OCI-LY7 (cell line): ENCODE results near the gene CDCA4. TPM values are rescaled to one million over a fixed set of nuclear protein-coding genes. Genes with fewer than 3 reads are reported as not detected.

Experiments
- BruUV-seq: library from RNA; stranded (reverse); fragments of 400-500 nt; replicated peaks from 2 replicates; lab custom pipeline; 2021; lab: Mats Ljungman, UMichigan
- CTCF ChIA-PET: fragments of 300-600 bp; sonication (Branson Sonifier 250); formaldehyde crosslinking; loops from one replicate; lab custom pipeline; 2022; ENCODE audit warnings: antibody characterized with exemption; ENCODE audit not compliant: unreplicated experiment; lab: Charles Lee
- POLR2A ChIA-PET: fragments of 300-600 bp; sonication (Branson Sonifier 250); formaldehyde crosslinking; loops from one replicate; lab custom pipeline; 2022; ENCODE audit warnings: antibody characterized with exemption; lab: Charles Lee
- DNase-seq: peaks from one replicate; pipeline ENCODE4 v3.0.0-alpha.2; 2015; ENCODE audit warnings: low spot score
- H2AFZ ChIP-seq: fragments of 200-600 bp; sonication (generic), shearing (Covaris generic); 2 replicates; pipeline ENCODE4 v1.6.1; 2014; ENCODE audit warnings: mild to moderate bottlenecking, antibody characterized with exemption, low read length, moderate library complexity
- H3K27ac ChIP-seq: fragments of 200-600 bp; sonication (generic); 2 replicates; pipeline ENCODE4 v1.5.1; 2014; ENCODE audit warnings: mixed run types, low read depth, mild to moderate bottlenecking, moderate library complexity, low read length, inconsistent platforms; ENCODE audit not compliant: poor library complexity, severe bottlenecking
- H3K36me3 ChIP-seq: fragments of 200-600 bp; sonication (generic); 2 replicates; pipeline ENCODE4 v1.6.1; 2014; ENCODE audit warnings: mild to moderate bottlenecking, antibody characterized with exemption, low read length, moderate library complexity, mixed read lengths; ENCODE audit not compliant: insufficient read depth
- H3K4me1 ChIP-seq: fragments of 200-600 bp; sonication (generic); 2 replicates; pipeline ENCODE4 v1.5.1; 2014; ENCODE audit warnings: mild to moderate bottlenecking, low read length; ENCODE audit not compliant: insufficient read depth, poor library complexity, severe bottlenecking
- H3K4me2 ChIP-seq: fragments of 200-600 bp; sonication (generic); 2 replicates; pipeline ENCODE4 v1.6.1; 2014; ENCODE audit warnings: mild to moderate bottlenecking, low read length
- H3K4me3 ChIP-seq: fragments of 200-600 bp; sonication (generic); 2 replicates; pipeline ENCODE4 v1.5.1; 2014; ENCODE audit warnings: mild to moderate bottlenecking, low read depth, low read length; ENCODE audit not compliant: poor library complexity, severe bottlenecking
- H3K79me2 ChIP-seq: fragments of 200-600 bp; sonication (generic); 2 replicates; pipeline ENCODE4 v1.6.1; 2016; ENCODE audit warnings: low read depth, mild to moderate bottlenecking, low read length, moderate library complexity, mixed read lengths; ENCODE audit not compliant: insufficient read depth
- H3K9me2 ChIP-seq: fragments of 200-600 bp; sonication (generic); 2 replicates; pipeline ENCODE4 v1.6.1; 2016; ENCODE audit warnings: mild to moderate bottlenecking, low read length, mixed read lengths; ENCODE audit not compliant: insufficient read depth
- H3K9me3 ChIP-seq: fragments of 200-600 bp; sonication (generic); 2 replicates; pipeline ENCODE4 v1.6.1; 2014; ENCODE audit warnings: mild to moderate bottlenecking, mixed run types, low read length, mixed read lengths
- H4K20me1 ChIP-seq: fragments of 200-600 bp; sonication (generic); 2 replicates; pipeline ENCODE4 v1.6.1; 2014; ENCODE audit warnings: mild to moderate bottlenecking, antibody characterized with exemption, low read length, moderate library complexity, mixed read lengths; ENCODE audit not compliant: insufficient read depth
- CTCF ChIP-seq: fragments of 200-600 bp; sonication (generic); conservative IDR thresholded peaks from 2 replicates; pipeline ENCODE4 v1.5.1; 2014; ENCODE audit warnings: mild to moderate bottlenecking, antibody characterized with exemption, low read length, moderate library complexity, mixed read lengths
- EZH2phosphoT487 ChIP-seq: fragments of 200-600 bp; sonication (generic); IDR thresholded peaks from 2 replicates; pipeline ENCODE4 v1.6.1; 2018; ENCODE audit warnings: low read depth, borderline replicate concordance, mild to moderate bottlenecking, mixed run types, antibody characterized with exemption, low read length, moderate library complexity, mixed read lengths
- intact Hi-C: fragments of 100-400 bp; cut with micrococcal nuclease; formaldehyde crosslinking; loops from one replicate; pipeline ENCODE4 v1.10.0; 2022; ENCODE audit not compliant: unreplicated experiment
- total RNA-seq, 2 experiments: library from RNA; depleted of rRNA in 1 of 2; stranded (reverse); fragments of >200 nt in 1 of 2; shearing (Covaris generic) in 1 of 2; gene quantifications; 2 replicates each; pipeline ENCODE4 v1.2.3, GENCODE V29; 2014 to 2022

CDCA4 gene
- total RNA-seq, 2 experiments from 2014 or later: 74.0 to 109 TPM

GRCh38 chr14:105019861-105020814, 745 bp downstream of the CDCA4 start:
- peaks cover 58% of the 10 kb centered on the region for H3K4me1 ChIP-seq
- peak; percentile 28; the same call in 1 of the 2 replicates for TF ChIP-seq CTCF
- TF ChIP-seq EZH2phosphoT487: no peak
- peak overlapping the region; percentile 89 for H3K4me2 ChIP-seq
- CTCF ChIA-PET: interaction anchor here (0.6 kb wide), 2 partner anchors 45 to 51 kb away, joined by 3 to 4 read pairs; partner anchors contain the start of gene GPR132
- peak overlapping the region; percentile 78 for H3K4me3 ChIP-seq
- no peak overlapping the region for H2AFZ ChIP-seq
- peaks cover 43% of the 10 kb centered on the region for H4K20me1 ChIP-seq
- H3K79me2 ChIP-seq: peaks cover 72% of the 10 kb centered on the region
- intact Hi-C loops: loop anchor here (2.0 to 10.0 kb wide), 2 partner anchors 25 to 265 kb away; partner anchors contain the start of gene SIVA1
- DNase-seq: peak; percentile 72
- no peaks in the 10 kb centered on the region for H3K9me3 ChIP-seq
- POLR2A ChIA-PET: interaction anchor here (1.0 to 1.2 kb wide), 4 partner anchors 8 to 99 kb away, joined by 3 to 4 read pairs (median 4); no protein-coding TSS in a partner anchor
- TSS peak; percentile 70 for BruUV-seq
- H3K36me3 ChIP-seq: peaks cover 54% of the 10 kb centered on the region
- H3K27ac ChIP-seq: peak overlapping the region; percentile 89
- H3K9me2 ChIP-seq: no peaks in the 10 kb centered on the region

GRCh38 chr14:105018414-105018813, 2.5 kb downstream of the CDCA4 start:
- Histone ChIP-seq H3K4me3 (peak overlapping the region; percentile 78), H3K9me2 (no peaks in the 10 kb centered on the region), H4K20me1 (peaks cover 60% of the 10 kb centered on the region), H3K4me2 (peak overlapping the region; percentile 89), H3K36me3 (peaks cover 71% of the 10 kb centered on the region), H3K79me2 (peaks cover 89% of the 10 kb centered on the region), H3K27ac (no peak overlapping the region), H3K4me1 (peaks cover 65% of the 10 kb centered on the region), H2AFZ (no peak overlapping the region), H3K9me3 (no peaks in the 10 kb centered on the region)
- intact Hi-C loops: no loop called here
- DNase-seq: no peak
- POLR2A ChIA-PET: interaction anchor here (0.7 to 1.3 kb wide), 3 partner anchors 9 to 283 kb away, joined by 3 to 4 read pairs (median 4); no protein-coding TSS in a partner anchor
- TF ChIP-seq EZH2phosphoT487 (no peak), CTCF (no peak)
- no TSS peak for BruUV-seq
- CTCF ChIA-PET: no interaction called here
